Upper lobe of right lung (tissue), 1 donor: ENCODE data around the gene PPM1H. TPM values are rescaled to one million over a fixed set of nuclear protein-coding genes. Genes with fewer than 3 reads are reported as not detected.

Source experiments
- ATAC-seq: fragments of 200-7000 bp; cut with Tn5 transposase; one replicate; pipeline ENCODE4 v1.9.1; 2020; ENCODE audit warnings: mild to moderate bottlenecking, moderate library complexity
- DNase-seq: peaks from one replicate; pipeline ENCODE4 v3.0.0-alpha.2; 2020
- H3K27ac ChIP-seq: fragments of 200-600 bp; one replicate; pipeline ENCODE4 v1.8.0; 2022
- H3K27me3 ChIP-seq: fragments of 200-600 bp; one replicate; pipeline ENCODE4 v1.8.0; 2022; ENCODE audit warnings: mild to moderate bottlenecking
- H3K36me3 ChIP-seq: fragments of 200-600 bp; one replicate; pipeline ENCODE4 v1.8.0; 2022
- H3K4me1 ChIP-seq: fragments of 200-600 bp; one replicate; pipeline ENCODE4 v1.8.0; 2022
- H3K4me3 ChIP-seq: fragments of 200-600 bp; one replicate; pipeline ENCODE4 v1.8.0; 2022; ENCODE audit warnings: mild to moderate bottlenecking
- H3K9me3 ChIP-seq: fragments of 200-600 bp; one replicate; pipeline ENCODE4 v1.8.0; 2022
- CTCF ChIP-seq: fragments of 200-600 bp; IDR thresholded peaks from one replicate; pipeline ENCODE4 v1.8.0; 2022; ENCODE audit warnings: antibody characterized with exemption
- intact Hi-C: fragments of 100-400 bp; cut with DNase I; formaldehyde crosslinking; loops from one replicate; pipeline ENCODE4 v1.11.0; 2022
- total RNA-seq: library from RNA; stranded (reverse); fragmentation: NEBNext Ultra II Directional; extraction: Animal tissue kit (Norgen Biotek cat#: 25700); gene quantifications from one replicate; pipeline ENCODE4 v1.2.1, GENCODE V29; 2021
- donor health status: DM: no; HTN: yes; CAD: no; lungs with severe emphysema.

Gene PPM1H
- total RNA-seq, 1 donor from 2014 or later = 8.0 TPM

GRCh38 chr12:62640910-62641448 lies 294.0 kb downstream of the PPM1H start:
- H3K36me3 ChIP-seq = no peaks in the 10 kb centered on the region
- intact Hi-C loops = no loop called here
- H3K4me3 ChIP-seq = no peak overlapping the region
- ATAC-seq (no peak), DNase-seq (no peak)
- no peaks in the 10 kb centered on the region for H3K9me3 ChIP-seq
- H3K4me1 ChIP-seq = no peaks in the 10 kb centered on the region
- no peak overlapping the region for H3K27ac ChIP-seq
- H3K27me3 ChIP-seq = no peaks in the 10 kb centered on the region
- no peak for TF ChIP-seq CTCF

- no peak for TF ChIP-seq CTCF
- intact Hi-C loops = no loop called here
- H3K27ac ChIP-seq = no peak overlapping the region
- DNase-seq (no peak), ATAC-seq (no peak)
- H3K27me3 ChIP-seq = no peaks in the 10 kb centered on the region
- H3K4me3 ChIP-seq = no peak overlapping the region
- H3K4me1 ChIP-seq = peaks cover under 1% of the 10 kb centered on the region
- no peaks in the 10 kb centered on the region for H3K9me3 ChIP-seq
- no peaks in the 10 kb centered on the region for H3K36me3 ChIP-seq
Measured at GRCh38 chr12:62637679-62638078, 297.3 kb downstream of the PPM1H start.

GRCh38 chr12:62635649-62636048 lies 299.3 kb downstream of the PPM1H start:
- DNase-seq (no peak), ATAC-seq (no peak)
- H3K27ac ChIP-seq = no peak overlapping the region
- H3K4me1 ChIP-seq = peaks cover 5% of the 10 kb centered on the region
- intact Hi-C loops = no loop called here
- H3K4me3 ChIP-seq = no peak overlapping the region
- H3K27me3 ChIP-seq = no peaks in the 10 kb centered on the region
- no peaks in the 10 kb centered on the region for H3K9me3 ChIP-seq
- H3K36me3 ChIP-seq = no peaks in the 10 kb centered on the region
- TF ChIP-seq CTCF = no peak

GRCh38 chr12:62632411-62632918 lies 302.5 kb downstream of the PPM1H start:
- DNase-seq (peak; percentile 70), ATAC-seq (peak; percentile 66)
- peak overlapping the region; percentile 52 for H3K27ac ChIP-seq
- no peaks in the 10 kb centered on the region for H3K27me3 ChIP-seq
- intact Hi-C loops = no loop called here
- H3K4me3 ChIP-seq = peak overlapping the region; percentile 54
- H3K9me3 ChIP-seq = no peaks in the 10 kb centered on the region
- H3K36me3 ChIP-seq = no peaks in the 10 kb centered on the region
- TF ChIP-seq CTCF = no peak
- H3K4me1 ChIP-seq = peaks cover 5% of the 10 kb centered on the region

- peak; percentile 46 for TF ChIP-seq CTCF
- peak overlapping the region; percentile 52 for H3K27ac ChIP-seq
- peak overlapping the region; percentile 54 for H3K4me3 ChIP-seq
- no peaks in the 10 kb centered on the region for H3K9me3 ChIP-seq
- H3K36me3 ChIP-seq = no peaks in the 10 kb centered on the region
- ATAC-seq = peak; percentile 84
- DNase-seq = peak; percentile 79
- H3K27me3 ChIP-seq = no peaks in the 10 kb centered on the region
- intact Hi-C loops = no loop called here
- peaks cover 5% of the 10 kb centered on the region for H3K4me1 ChIP-seq
Measured at GRCh38 chr12:62631471-62632410, 303.2 kb downstream of the PPM1H start.
